GM21423 (cell line): Measurements from ENCODE around the gene CORO1A.
"Not testable (repeated sequence)": the region's sequence is repeated elsewhere in the genome, so short reads cannot be mapped to it uniquely, and the experiment has no call there.

Experiments
- ATAC-seq: cut with Tn5 transposase; IDR thresholded peaks from one replicate; pipeline ENCODE4 v1.9.1; 2021; ENCODE audit warnings: mild to moderate bottlenecking, moderate library complexity; ENCODE audit not compliant: unreplicated experiment

Gene CORO1A

GRCh38 chr16:30169416-30169815 lies 14.0 kb upstream of the CORO1A start:
- not testable (repeated sequence) for ATAC-seq

DNA sequence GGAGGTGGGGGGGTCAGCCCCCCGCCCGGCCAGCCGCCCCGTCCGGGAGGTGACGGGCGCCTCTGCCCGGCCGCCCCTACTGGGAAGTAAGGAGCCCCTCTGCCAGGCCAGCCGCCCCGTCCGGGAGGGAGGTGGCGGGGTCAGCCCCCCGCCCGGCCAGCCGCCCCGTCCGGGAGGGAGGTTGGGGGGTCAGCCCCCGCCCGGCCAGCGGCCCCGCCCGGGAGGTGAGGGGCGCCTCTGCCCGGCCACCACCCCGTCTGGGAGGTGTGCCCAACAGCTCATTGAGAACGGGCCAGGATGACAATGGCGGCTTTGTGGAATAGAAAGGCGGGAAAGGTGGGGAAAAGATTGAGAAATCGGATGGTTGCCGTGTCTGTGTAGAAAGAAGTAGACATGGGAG lies 13.3 kb upstream of the CORO1A start:
- ATAC-seq, result not testable (repeated sequence)

GRCh38 chr16:30173054-30173453 lies 10.3 kb upstream of the CORO1A start:
- ATAC-seq, result no peak

DNA sequence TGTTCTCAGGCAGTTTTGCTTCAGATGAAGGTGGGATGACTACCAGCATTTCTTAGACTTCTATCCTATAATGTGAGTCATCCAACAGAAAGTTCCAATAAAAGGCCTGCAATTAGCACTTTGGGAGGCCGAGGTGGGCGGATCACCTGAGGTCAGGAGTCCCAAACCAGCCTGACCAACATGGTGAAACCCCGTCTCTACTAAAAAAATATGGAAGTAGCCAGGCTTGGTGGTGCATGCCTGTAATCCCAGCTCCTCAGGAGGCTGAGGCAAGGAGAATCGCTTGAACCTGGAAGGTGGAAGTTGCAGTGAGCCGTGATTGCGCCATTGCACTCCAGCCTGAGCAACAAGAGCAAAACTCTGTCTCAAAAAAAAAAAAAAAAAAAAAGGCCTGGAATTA lies 6.5 kb upstream of the CORO1A start:
- ATAC-seq, result not testable (repeated sequence)

GRCh38 chr16:30179195-30179594 lies 4.2 kb upstream of the CORO1A start:
- no peak for ATAC-seq

DNA sequence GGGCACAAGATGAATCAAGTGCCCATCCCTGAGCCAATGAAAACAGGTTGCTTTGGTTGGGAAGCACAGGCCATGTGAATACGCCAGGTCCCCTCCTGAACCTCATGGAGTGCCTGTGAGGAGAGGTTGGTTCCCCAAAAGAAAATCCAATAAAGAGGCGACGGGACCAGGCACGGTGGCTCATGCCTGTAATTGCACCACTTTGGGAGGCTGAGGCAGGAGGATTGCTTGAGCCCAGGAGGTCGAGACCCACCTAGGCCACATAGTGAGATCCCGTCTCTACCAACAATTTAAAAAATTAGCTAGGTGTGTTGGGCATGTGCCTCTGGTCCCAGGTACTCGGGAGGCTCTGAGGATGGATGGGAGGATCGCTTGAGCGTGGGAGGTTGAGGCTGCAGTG lies 3.5 kb upstream of the CORO1A start:
- ATAC-seq, result no peak

- ATAC-seq, result no peak
Measured at GRCh38 chr16:30180741-30181140, 2.7 kb upstream of the CORO1A start.

GRCh38 chr16:30184096-30184890 lies 891 bp downstream of the CORO1A start:
- peak; percentile 30 for ATAC-seq

DNA sequence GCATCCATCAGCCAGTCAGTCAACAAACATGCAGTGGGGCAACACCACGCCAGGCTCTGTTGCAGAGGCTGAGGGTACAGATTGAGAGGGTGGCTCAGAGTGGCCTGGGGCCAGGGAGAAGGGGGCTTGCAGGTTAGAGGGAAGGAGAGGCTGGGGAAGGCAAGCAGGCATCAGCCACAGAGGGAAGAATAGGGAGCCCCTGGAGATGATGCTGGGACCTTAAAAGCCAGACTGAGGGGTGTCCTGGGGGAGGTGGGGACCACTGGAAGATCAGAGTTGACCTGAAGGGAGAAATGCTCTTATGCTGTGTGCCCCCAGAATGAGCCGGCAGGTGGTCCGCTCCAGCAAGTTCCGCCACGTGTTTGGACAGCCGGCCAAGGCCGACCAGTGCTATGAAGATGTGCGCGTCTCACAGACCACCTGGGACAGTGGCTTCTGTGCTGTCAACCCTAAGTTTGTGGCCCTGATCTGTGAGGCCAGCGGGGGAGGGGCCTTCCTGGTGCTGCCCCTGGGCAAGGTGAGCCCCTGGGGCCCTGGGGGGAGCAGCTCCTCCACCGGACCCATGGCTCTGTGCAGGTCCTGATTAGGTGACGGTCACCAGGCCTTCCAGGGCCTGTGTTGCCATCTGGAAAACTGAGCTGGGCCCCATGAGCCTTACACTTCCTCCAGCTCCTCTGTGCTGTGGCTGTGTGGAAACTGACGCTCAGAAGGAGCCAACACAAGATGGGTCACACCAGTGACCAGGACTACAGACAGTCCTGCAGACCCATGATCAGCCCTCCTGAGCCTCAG lies 1.7 kb downstream of the CORO1A start:
- no peak for ATAC-seq

GRCh38 chr16:30185683-30186421 lies 2.5 kb downstream of the CORO1A start:
- no peak for ATAC-seq

DNA sequence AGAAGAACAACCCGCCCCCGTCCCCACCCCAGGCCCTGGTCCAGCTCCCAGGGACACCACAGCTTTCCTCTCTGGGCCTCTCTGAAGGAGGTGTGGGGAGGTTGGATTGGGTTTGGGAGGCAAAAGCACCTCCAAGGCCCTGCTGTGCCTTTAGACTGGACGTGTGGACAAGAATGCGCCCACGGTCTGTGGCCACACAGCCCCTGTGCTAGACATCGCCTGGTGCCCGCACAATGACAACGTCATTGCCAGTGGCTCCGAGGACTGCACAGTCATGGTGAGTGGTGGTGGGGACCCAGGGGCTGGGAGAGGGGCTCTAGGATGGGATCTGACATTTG lies 3.0 kb downstream of the CORO1A start:
- no peak for ATAC-seq

GRCh38 chr16:30186782-30187555 lies 3.6 kb downstream of the CORO1A start:
- no peak for ATAC-seq

DNA sequence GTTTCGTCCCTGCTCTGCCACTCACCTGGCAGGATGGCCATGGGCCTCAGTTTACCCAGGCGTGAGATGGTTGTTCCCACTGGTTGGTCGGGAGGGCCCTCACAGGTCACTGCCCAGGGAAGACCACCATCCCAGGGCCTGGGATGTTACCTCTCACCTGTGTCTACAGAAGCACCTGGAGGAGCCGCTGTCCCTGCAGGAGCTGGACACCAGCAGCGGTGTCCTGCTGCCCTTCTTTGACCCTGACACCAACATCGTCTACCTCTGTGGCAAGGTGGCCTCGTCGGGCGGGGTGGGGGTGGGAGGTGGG lies 4.1 kb downstream of the CORO1A start:
- no peak for ATAC-seq

GRCh38 chr16:30187971-30188561 lies 4.7 kb downstream of the CORO1A start:
- ATAC-seq, result no peak

- ATAC-seq, result not testable (repeated sequence)
Measured at GRCh38 chr16:30191158-30191557, 7.8 kb downstream of the CORO1A start.

DNA sequence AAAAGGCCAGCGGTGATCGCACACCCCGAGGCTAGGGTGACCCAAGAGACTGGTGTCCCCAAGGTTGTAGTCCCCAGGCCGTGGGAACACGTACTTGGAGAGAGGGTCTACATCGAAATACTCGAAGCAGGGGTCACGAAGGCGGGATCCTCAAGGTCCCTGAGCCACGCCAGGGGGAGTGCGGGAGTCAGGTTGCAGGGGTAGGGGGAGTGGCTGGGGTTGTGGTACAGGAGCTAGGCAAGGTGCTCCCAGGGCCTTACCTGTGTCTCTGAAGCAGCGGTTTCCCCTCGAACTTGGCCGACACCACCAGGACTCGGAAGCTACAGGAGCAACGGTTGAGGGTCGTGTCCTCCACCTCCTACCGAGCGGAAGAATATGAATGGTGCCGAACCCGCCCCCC lies 9.7 kb downstream of the CORO1A start:
- ATAC-seq, result peak; percentile 13

DNA sequence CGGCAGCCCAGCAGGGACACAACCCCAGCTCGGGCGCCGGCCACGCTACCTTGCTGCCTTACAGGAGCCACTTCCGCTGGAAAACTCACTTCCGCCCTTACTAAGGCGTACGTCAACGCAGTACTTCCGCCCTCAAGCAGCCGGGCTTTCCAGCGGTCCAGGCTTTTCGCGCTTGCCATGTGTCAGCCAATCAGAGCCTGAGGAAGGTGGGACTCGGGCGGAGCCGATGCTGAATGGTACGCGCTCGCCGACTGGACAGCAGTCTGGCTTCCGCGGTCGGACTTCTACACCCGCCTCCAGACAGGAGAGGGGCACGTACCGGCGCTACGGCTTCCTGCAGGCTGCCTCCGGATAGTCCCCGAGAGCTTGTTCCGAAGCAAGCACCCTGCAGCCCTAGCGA lies 10.2 kb downstream of the CORO1A start, which contains the start of the genes BOLA2B and SLX1A:
TSS of gene BOLA2B (minus strand) at position 52 of the 400 bp plus-strand sequence. CDS start 71 bp downstream, outside the sequence.
TSS of gene SLX1A (plus strand) at position 261 of the 400 bp plus-strand sequence. CDS start 210 bp downstream, outside the sequence.
- peak; percentile 84 for ATAC-seq

DNA sequence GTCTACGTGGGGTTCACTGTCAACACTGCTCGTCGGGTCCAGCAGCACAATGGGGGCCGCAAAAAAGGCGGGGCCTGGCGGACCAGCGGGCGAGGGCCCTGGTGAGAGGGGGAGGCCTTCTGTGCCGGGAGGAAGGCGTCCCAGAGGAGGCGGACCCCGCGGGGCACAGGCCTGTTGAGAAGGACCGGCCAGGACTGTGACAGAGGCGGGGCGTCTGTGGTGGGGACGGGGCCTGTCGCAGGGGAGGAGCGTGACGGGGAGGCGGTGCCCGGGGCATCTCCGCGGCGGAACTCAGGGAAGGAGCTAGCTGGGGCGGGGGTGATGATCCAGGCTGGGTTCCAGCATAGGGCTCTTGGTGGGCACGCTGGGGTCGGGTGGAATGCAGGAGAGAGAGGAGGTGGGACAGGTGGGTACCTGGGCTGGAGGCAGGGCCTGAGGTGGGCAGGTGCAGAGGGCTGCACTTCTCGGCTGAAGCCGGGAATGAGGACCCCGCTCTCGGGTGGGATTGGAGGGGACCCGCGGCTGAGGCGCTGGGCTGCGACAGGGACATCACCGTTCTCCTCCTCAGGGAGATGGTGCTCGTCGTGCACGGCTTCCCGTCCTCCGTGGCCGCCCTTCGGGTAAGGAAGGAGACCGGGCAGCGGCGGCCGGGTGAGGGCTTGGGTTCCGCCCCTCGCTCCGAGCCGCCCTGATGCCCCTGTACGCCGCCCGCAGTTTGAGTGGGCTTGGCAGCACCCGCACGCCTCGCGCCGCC lies 10.9 kb downstream of the CORO1A start:
- peak; percentile 54 for ATAC-seq

- not testable (repeated sequence) for ATAC-seq
Measured at GRCh38 chr16:30197001-30197400, 13.6 kb downstream of the CORO1A start.

GRCh38 chr16:30199049-30199448 lies 15.6 kb downstream of the CORO1A start, which contains the start of gene SULT1A3:
SULT1A3 (plus strand) TSS chr16:30199255; CDS start chr16:30200729, 1,474 bp downstream.
- ATAC-seq, result not testable (repeated sequence)
